Panc1 (cell line): Measurements from ENCODE around the gene ST8SIA6. TPM values are rescaled to one million over a fixed set of nuclear protein-coding genes. Genes with fewer than 3 reads are reported as not detected.

Source experiments
- ATAC-seq: fragments of 200-7000 bp; cut with Tn5 transposase; 2 replicates; pipeline ENCODE4 v1.9.1; 2020; ENCODE audit warnings: mild to moderate bottlenecking, moderate library complexity
- BruUV-seq: library from RNA; stranded (reverse); fragments of 400-500 nt; replicated peaks from 2 replicates; lab custom pipeline; 2021; lab: Mats Ljungman, UMichigan
- CTCF ChIA-PET: fragments of 300-600 bp; sonication (Branson Sonifier 250); formaldehyde crosslinking; loops from one replicate; lab custom pipeline; 2022; ENCODE audit warnings: antibody characterized with exemption; lab: Charles Lee
- POLR2A ChIA-PET: fragments of 300-600 bp; sonication (Branson Sonifier 250); formaldehyde crosslinking; loops from one replicate; lab custom pipeline; 2022; ENCODE audit warnings: antibody characterized with exemption; lab: Charles Lee
- DNase-seq: peaks from one replicate; pipeline ENCODE4 v3.0.0-alpha.2; 2010; ENCODE audit warnings: low read depth, low spot score
- H3K27ac ChIP-seq: 2 replicates; pipeline ENCODE4 v1.5.1; 2011; ENCODE audit warnings: mild to moderate bottlenecking, low read length, inconsistent platforms
- H3K27me3 ChIP-seq: fragments of 200-500 bp; sonication (Bioruptor generic); 2 replicates; pipeline ENCODE4 v1.6.0; 2014; ENCODE audit warnings: low read length, inconsistent platforms; ENCODE audit not compliant: control insufficient read depth, insufficient read depth
- H3K36me3 ChIP-seq: fragments of 200-500 bp; sonication (Bioruptor generic); 2 replicates; pipeline ENCODE4 v1.5.1; 2014; ENCODE audit warnings: inconsistent platforms, mild to moderate bottlenecking, low read length, moderate library complexity; ENCODE audit not compliant: control insufficient read depth, insufficient read depth
- H3K4me1 ChIP-seq: 2 replicates; pipeline ENCODE4 v1.5.1; 2011; ENCODE audit warnings: inconsistent platforms, mild to moderate bottlenecking, low read length, moderate library complexity; ENCODE audit not compliant: control insufficient read depth, insufficient read depth
- H3K4me3 ChIP-seq, 2 experiments: 2 replicates each; pipeline ENCODE4 v1.5.1; 2011 to 2012; ENCODE audit warnings: low read depth in 2 of 2, low read length in 2 of 2, mild to moderate bottlenecking in 2 of 2, inconsistent platforms in 1 of 2, moderate library complexity in 1 of 2
- H3K9me3 ChIP-seq: fragments of 200-500 bp; sonication (Bioruptor generic); 2 replicates; pipeline ENCODE4 v1.5.1; 2014; ENCODE audit warnings: low read depth, mild to moderate bottlenecking, inconsistent platforms, low read length, moderate library complexity; ENCODE audit not compliant: control insufficient read depth, insufficient read depth
- CTCF ChIP-seq: fragments of 450-650 bp; IDR thresholded peaks from 2 replicates; pipeline ENCODE4 v1.5.1; 2017; ENCODE audit warnings: mild to moderate bottlenecking
- POLR2AphosphoS5 ChIP-seq: IDR thresholded peaks from 2 replicates; pipeline ENCODE4 v1.6.1; 2012; ENCODE audit warnings: mild to moderate bottlenecking, low read depth, low read length, moderate library complexity
- REST ChIP-seq, 2 experiments: IDR thresholded peaks; 2 replicates each; pipeline ENCODE4 v1.6.1; 2011 to 2012; ENCODE audit warnings: low read depth in 2 of 2, control low read depth in 1 of 2, low read length in 1 of 2, mild to moderate bottlenecking in 1 of 2, moderate library complexity in 1 of 2; ENCODE audit not compliant: insufficient read depth in 1 of 2
- SIN3A ChIP-seq: IDR thresholded peaks from 2 replicates; pipeline ENCODE4 v1.6.1; 2012; ENCODE audit warnings: low read depth, mild to moderate bottlenecking, low read length, moderate library complexity, borderline replicate concordance; ENCODE audit not compliant: insufficient read depth
- TCF7L2 ChIP-seq: IDR thresholded peaks from 2 replicates; pipeline ENCODE4 v1.6.1; 2011; ENCODE audit warnings: mild to moderate bottlenecking, low read depth, low read length, inconsistent platforms
- in situ Hi-C: cut with HindIII; loops from 2 replicates; pipeline ENCODE4 v1.10.0; 2016; ENCODE audit warnings: low sequenced_read_pairs, low pct_unique_long_range_greater_than_20kb
- intact Hi-C: fragments of 100-400 bp; cut with micrococcal nuclease; formaldehyde crosslinking; loops from one replicate; pipeline ENCODE4 v1.10.0; 2022; ENCODE audit not compliant: unreplicated experiment
- total RNA-seq: library from RNA; stranded (reverse); gene quantifications from one replicate; pipeline ENCODE4 v1.2.1, GENCODE V29; 2021; ENCODE audit not compliant: unreplicated experiment

The ST8SIA6 gene
- total RNA-seq, 1 experiment from 2014 or later: 0.82 TPM

GRCh38 chr10:17366705-17367104 is 87.7 kb downstream of the ST8SIA6 start:
- intact Hi-C loops (no loop called here), in situ Hi-C loops (no loop called here)
- TF ChIP-seq POLR2AphosphoS5 (no peak), SIN3A (no peak), CTCF (no peak), TCF7L2 (no peak)
- Histone ChIP-seq H3K9me3 (no peaks in the 10 kb centered on the region), H3K36me3 (no peaks in the 10 kb centered on the region), H3K4me3 (no peak overlapping the region), H3K4me1 (no peaks in the 10 kb centered on the region), H3K27me3 (no peaks in the 10 kb centered on the region), H3K27ac (no peak overlapping the region)
- BruUV-seq: no TSS peak
- CTCF ChIA-PET: no interaction called here
- POLR2A ChIA-PET: no interaction called here
- DNase-seq (no peak), ATAC-seq (no peak)

GRCh38 chr10:17365402-17365801 is 89.0 kb downstream of the ST8SIA6 start:
- no peaks in the 10 kb centered on the region for H3K27me3 ChIP-seq
- no peak for ATAC-seq
- no peaks in the 10 kb centered on the region for H3K36me3 ChIP-seq
- POLR2A ChIA-PET: no interaction called here
- H3K4me1 ChIP-seq: no peaks in the 10 kb centered on the region
- H3K27ac ChIP-seq: no peak overlapping the region
- intact Hi-C loops (no loop called here), in situ Hi-C loops (no loop called here)
- BruUV-seq: no TSS peak
- TF ChIP-seq SIN3A (no peak), REST (IDR thresholded peaks at IDR 0.05; ENCODE audit: insufficient read depth in 1 of 2, low read depth in 2 of 2, low read length in 1 of 2) (no peak), TCF7L2 (no peak), POLR2AphosphoS5 (no peak), CTCF (no peak)
- CTCF ChIA-PET: no interaction called here
- no peak for DNase-seq
- no peak overlapping the region for H3K4me3 ChIP-seq
- H3K9me3 ChIP-seq: no peaks in the 10 kb centered on the region

- H3K36me3 ChIP-seq: no peaks in the 10 kb centered on the region
- no TSS peak for BruUV-seq
- ATAC-seq (no peak), DNase-seq (no peak)
- H3K4me1 ChIP-seq: no peaks in the 10 kb centered on the region
- no peaks in the 10 kb centered on the region for H3K27me3 ChIP-seq
- TF ChIP-seq REST (IDR thresholded peaks at IDR 0.05; ENCODE audit: insufficient read depth in 1 of 2, low read depth in 2 of 2, low read length in 1 of 2): no peak
- TF ChIP-seq POLR2AphosphoS5: no peak
- no peak for TF ChIP-seq SIN3A
- TF ChIP-seq TCF7L2: no peak
- no peak for TF ChIP-seq CTCF
- no peaks in the 10 kb centered on the region for H3K9me3 ChIP-seq
- in situ Hi-C loops (no loop called here), intact Hi-C loops (no loop called here)
- H3K27ac ChIP-seq: no peak overlapping the region
- ChIA-PET POLR2A (no interaction called here), CTCF (no interaction called here)
- H3K4me3 ChIP-seq: no peak overlapping the region
Measured at GRCh38 chr10:17358461-17358860, 95.9 kb downstream of the ST8SIA6 start.
